NAMALWA (cell line): ENCODE measurements around the gene KRT74.

Source experiments
- DNase-seq: peaks from one replicate; pipeline ENCODE4 v3.0.0-alpha.2; 2015; ENCODE audit warnings: low spot score

KRT74 gene

GRCh38 chr12:52519826-52520662 is 53.6 kb downstream of the KRT74 start, which contains the start of gene KRT5:
Gene KRT5 (minus strand): TSS chr12:52520394. CDS start chr12:52520296, 98 bp downstream.
- no peak for DNase-seq

DNA sequence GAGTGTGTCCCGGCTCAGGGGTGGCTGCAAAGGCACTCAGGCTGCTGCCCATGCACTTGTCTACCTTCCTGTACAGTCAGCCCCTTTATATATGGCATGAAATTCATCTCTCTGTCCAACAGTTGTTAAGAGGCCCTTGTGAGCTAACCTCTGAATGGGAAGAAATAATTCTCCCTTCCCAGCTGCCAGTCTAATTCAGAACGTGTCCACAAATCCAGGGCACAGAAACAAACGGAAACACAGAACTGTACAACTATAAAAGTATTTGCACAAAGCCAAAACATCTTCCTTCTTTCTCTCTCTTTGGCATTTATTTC is 54.3 kb downstream of the KRT74 start:
- DNase-seq, result no peak

DNA sequence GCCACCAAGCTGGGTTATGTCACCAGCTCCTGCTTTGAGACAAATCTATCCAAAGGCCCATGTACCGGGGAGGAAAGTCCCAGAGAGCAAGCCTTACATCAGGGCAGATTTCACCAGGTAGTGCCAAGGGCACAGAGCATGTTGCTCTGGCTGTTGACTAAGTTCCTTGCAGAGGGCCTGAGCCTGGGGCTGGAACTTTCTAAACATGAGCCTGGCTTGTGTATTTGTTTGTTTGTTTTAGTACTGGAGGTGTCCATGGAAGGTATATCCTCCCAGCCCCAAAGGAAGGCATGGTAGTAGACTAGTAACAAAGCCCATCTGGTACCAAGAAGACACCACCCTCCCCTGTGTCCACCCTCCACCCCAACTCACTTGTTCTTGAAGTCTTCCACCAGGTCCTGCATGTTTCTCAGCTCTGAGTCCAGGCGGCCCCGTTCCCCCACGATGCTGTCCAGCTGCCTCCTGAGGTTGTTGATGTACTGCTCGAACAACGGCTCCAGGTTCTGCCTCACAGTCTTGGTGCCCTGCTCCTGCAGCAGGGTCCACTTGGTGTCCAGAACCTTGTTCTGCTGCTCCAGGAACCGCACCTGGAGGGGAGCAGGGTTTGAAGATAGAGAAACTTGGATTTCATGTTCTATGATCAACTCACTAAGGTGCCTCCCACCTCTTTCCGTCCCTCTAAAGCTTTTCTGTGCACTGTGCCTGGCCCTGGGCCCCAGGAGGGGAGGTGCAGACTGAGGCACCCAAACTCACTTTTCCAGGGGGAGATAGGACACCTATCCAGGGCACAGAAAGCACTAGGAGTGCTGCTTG is 54.9 kb downstream of the KRT74 start:
- no peak for DNase-seq

DNA sequence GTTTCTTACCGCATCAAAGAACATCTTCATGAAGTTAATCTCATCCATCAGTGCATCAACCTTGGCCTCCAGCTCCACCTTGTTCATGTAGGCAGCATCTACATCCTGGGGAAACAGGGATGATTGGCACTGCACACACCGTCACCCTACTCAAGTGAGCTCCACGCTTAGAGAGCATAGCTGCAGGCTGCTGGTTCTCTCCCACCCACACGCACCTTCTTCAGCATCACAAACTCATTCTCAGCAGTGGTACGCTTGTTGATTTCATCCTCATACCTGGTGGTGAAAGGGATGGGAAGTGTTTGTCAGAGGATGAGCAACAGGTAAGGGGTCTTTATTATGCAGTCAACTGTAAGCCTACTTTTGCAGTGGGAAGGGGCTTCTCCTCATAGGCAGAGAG is 55.8 kb downstream of the KRT74 start:
- no peak for DNase-seq

DNA sequence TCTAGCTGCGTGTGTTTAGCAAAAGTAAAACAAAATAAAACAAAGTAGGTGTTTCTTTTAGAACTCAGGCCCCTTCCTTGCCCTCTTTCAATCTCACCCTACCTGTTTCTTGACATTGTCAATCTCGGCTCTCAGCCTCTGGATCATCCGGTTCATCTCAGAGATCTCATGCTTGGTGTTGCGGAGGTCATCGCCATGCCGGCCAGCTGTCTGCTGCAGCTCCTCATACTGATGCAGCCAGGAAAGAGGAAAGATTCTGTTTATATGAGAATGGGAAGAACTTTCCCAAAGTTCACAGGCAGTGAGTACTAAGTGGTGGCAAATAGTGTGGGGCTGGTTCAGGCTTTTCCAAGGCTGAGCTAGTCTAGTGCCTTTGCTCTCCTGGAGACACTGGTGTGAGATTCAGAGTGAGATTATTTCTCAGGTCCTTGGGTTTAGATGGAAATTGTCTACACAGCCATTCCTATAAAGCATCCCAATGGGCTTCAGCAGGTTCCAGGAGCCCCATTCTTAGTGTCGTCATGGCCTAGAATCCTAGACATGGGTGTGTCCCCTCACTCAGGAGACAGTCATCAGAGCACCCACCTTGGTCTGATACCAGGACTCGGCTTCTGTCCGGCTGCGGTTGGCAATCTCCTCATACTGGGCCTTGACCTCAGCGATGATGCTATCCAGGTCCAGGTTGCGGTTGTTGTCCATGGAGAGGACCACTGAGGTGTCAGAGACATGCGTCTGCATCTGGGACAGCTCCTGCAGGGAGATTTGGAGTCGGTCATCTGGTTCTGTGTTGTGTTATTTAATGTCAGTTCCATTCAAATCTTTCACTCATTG is 56.4 kb downstream of the KRT74 start:
- no peak for DNase-seq

DNA sequence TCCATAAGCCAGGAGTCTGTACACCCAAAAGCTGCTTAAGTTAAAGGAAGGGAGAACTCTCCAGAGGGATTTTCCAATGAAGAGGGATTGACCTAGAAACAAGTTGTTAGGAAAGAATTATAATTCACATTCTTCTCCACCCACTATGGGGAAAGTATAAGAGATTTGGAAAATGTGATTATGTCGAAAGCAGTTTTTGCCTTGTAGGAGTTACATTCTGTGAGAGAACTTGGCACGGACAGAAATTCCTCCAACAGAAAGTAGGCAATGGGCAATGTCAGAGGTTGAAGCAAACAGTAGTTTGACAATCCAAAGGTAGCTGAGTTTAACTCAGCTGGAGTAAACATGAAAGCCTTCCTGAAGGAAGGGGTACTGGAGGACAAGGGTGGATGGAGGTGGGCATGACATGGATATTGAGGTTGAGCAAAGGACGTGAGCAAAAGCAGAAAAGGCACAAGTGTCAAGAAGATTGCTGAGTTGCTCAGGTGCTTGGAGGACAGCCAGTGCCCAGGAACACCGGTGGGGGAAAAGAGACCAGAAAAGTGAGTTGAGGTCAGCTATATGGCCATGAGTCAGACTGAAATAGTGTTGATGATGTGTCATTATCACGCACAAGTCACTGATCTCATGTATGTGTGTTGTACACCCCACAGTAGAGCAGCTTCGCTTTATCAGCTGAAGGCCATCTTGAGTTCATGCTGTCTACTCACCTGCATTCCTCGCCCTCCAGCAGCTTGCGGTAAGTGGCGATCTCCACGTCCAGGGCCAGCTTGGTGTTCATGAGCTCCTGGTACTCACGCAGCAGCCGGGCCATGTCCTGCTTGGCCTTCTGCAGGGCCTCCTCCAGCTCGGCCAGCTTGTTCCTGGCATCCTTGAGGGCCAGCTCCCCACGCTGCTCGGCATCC is 57.5 kb downstream of the KRT74 start:
- DNase-seq, result no peak
